HepG2 (cell line): ENCODE results near the gene BRPF1. TPM values are rescaled to one million over a fixed set of nuclear protein-coding genes. Genes with fewer than 3 reads are reported as not detected.
A peak's percentile ranks its signal among the peaks of the same experiment; 100 is the strongest.

ENCODE experiments used
- ATF7-NPFF ChIP-seq: sonication (generic); formaldehyde crosslinking; IDR thresholded peaks from 2 replicates; pipeline ENCODE4 v1.8.1; 2023; ENCODE audit warnings: mild to moderate bottlenecking, low read depth, missing genetic modification reagents, moderate library complexity
- CREB1 ChIP-seq, 2 experiments: fragments of 450-650 bp in 1 of 2; IDR thresholded peaks; 2 replicates each; pipeline ENCODE4 v1.6.1; 2016 to 2017; ENCODE audit warnings: control low read depth in 1 of 2, mild to moderate bottlenecking in 1 of 2, missing compliant biosample characterization in 1 of 2, missing genetic modification characterization in 1 of 2
- E2F5 ChIP-seq: sonication (generic); formaldehyde crosslinking; conservative IDR thresholded peaks from 2 replicates; pipeline ENCODE4 v1.4.0; 2020; ENCODE audit warnings: missing genetic modification reagents
- EHMT2 ChIP-seq: fragments of 200-600 bp; sonication (generic); IDR thresholded peaks from 2 replicates; pipeline ENCODE4 v1.7.0; 2017; ENCODE audit warnings: antibody characterized with exemption, low read depth, low read length, borderline replicate concordance
- GMEB2 ChIP-seq: IDR thresholded peaks from 2 replicates; pipeline ENCODE4 v1.6.1; 2016; ENCODE audit warnings: missing biosample characterization, missing genetic modification reagents, low read depth
- KAT7 ChIP-seq: IDR thresholded peaks from 2 replicates; pipeline ENCODE4 v1.6.1; 2018; ENCODE audit warnings: borderline replicate concordance, missing compliant biosample characterization
- PHB2 ChIP-seq: fragments of 450-650 bp; IDR thresholded peaks from 2 replicates; pipeline ENCODE4 v1.6.1; 2018; ENCODE audit not compliant: partially characterized antibody
- RBAK ChIP-seq: sonication (generic); formaldehyde crosslinking; IDR thresholded peaks from 2 replicates; pipeline ENCODE4 v1.5.1; 2020; ENCODE audit warnings: mild to moderate bottlenecking, missing genetic modification reagents
- SP2 ChIP-seq: sonication (generic); formaldehyde crosslinking; IDR thresholded peaks from 2 replicates; pipeline ENCODE4 v1.5.1; 2020; ENCODE audit warnings: mild to moderate bottlenecking, missing genetic modification reagents
- SRY ChIP-seq: sonication (generic); formaldehyde crosslinking; IDR thresholded peaks from 2 replicates; pipeline ENCODE4 v1.8.0; 2022; ENCODE audit warnings: mild to moderate bottlenecking, missing genetic modification reagents
- TARDBP ChIP-seq: sonication (generic); formaldehyde crosslinking; IDR thresholded peaks from 2 replicates; pipeline ENCODE4 v1.8.0; 2022; ENCODE audit warnings: mild to moderate bottlenecking, missing genetic modification reagents
- WIZ ChIP-seq: sonication (generic); formaldehyde crosslinking; IDR thresholded peaks from 2 replicates; pipeline ENCODE4 v1.5.1; 2020; ENCODE audit warnings: mild to moderate bottlenecking, missing genetic modification reagents
- ZBTB40 ChIP-seq, 2 experiments: fragments of 450-650 bp in 1 of 2; sonication (generic) in 1 of 2; formaldehyde crosslinking in 1 of 2; IDR thresholded peaks; 2 replicates each; pipeline versions ENCODE4 v1.6.1 to v1.8.0; 2016 to 2022; ENCODE audit warnings: antibody characterized with exemption in 1 of 2, mild to moderate bottlenecking in 1 of 2, missing genetic modification reagents in 1 of 2
- ZFYVE20 ChIP-seq: sonication (generic); formaldehyde crosslinking; IDR thresholded peaks from 2 replicates; pipeline ENCODE4 v1.8.0; 2023; ENCODE audit warnings: low read depth, mild to moderate bottlenecking, moderate library complexity, missing genetic modification reagents, borderline replicate concordance
- ZMAT3 ChIP-seq: sonication (generic); formaldehyde crosslinking; conservative IDR thresholded peaks from 2 replicates; pipeline ENCODE4 v1.7.0; 2021; ENCODE audit warnings: missing genetic modification reagents
- ZNF616 ChIP-seq: sonication (generic); formaldehyde crosslinking; IDR thresholded peaks from 2 replicates; pipeline ENCODE4 v1.5.0; 2020; ENCODE audit warnings: low read depth, mild to moderate bottlenecking, missing genetic modification reagents
- polyA plus RNA-seq, 8 experiments: library from polyadenylated mRNA; depleted of rRNA in 3 of 8; stranded (reverse) in 7 of 8; unstranded in 1 of 8; fragments of >200 nt; fragmentation: Illumina TruSeq in 4 of 8; extraction: Trizol in 4 of 8; gene quantifications; 2 replicates each; pipeline versions ENCODE4 v1.2.1 to v1.2.3, GENCODE V29; 2011 to 2016; ENCODE audit warnings: low read depth in 4 of 8, missing spikeins in 1 of 8, mixed read lengths in 1 of 8; ENCODE audit not compliant: insufficient read depth in 1 of 8
- total RNA-seq, 5 experiments: library from RNA; depleted of rRNA; stranded (reverse); fragments of >200 nt; fragmentation: Illumina TruSeq; extraction: Trizol; gene quantifications; 2 replicates each; pipeline ENCODE4 v1.2.3, GENCODE V29; 2016; ENCODE audit warnings: low read depth in 1 of 5

BRPF1 gene
- total and polyA plus RNA-seq, 2 of the 13 experiments (the other 11 are each of a cell fraction or from before 2014, with no cell fraction given) = 7.3 to 10.0 TPM

GRCh38 chr3:9731206-9732079, at the start of gene BRPF1 (continued):
- TF ChIP-seq GMEB2 (CRISPR knock-in tag) = peak; percentile 86
- TF ChIP-seq PHB2 = no peak
- peak; percentile 67; the same call in 1 of the 2 replicates for TF ChIP-seq ZNF616 (CRISPR knock-in tag)
- 0 out of 2 replicates have a peak, but pooled peaks have one; percentile 43 for TF ChIP-seq E2F5 (CRISPR knock-in tag)
- TF ChIP-seq ZFYVE20 = no peak
- TF ChIP-seq SRY = 0 out of 2 replicates have a peak, but pooled peaks have one; percentile 53
- no peak for TF ChIP-seq EHMT2
- TF ChIP-seq CREB1 (IDR thresholded peaks at IDR 0.05) = no peak; the same call in 1 of the 2 replicates
- TF ChIP-seq CREB1 (CRISPR knock-in tag; IDR thresholded peaks at IDR 0.05) = peak; percentile 34; the same call in 1 of the 2 replicates
- 0 out of 2 replicates have a peak, but pooled peaks have one; percentile 43 for TF ChIP-seq WIZ (CRISPR knock-in tag)
- TF ChIP-seq ZBTB40 (IDR thresholded peaks at IDR 0.05) = no peak
- peak; percentile 75; the same call in 1 of the 2 replicates for TF ChIP-seq ZBTB40 (CRISPR knock-in tag; IDR thresholded peaks at IDR 0.05)
- TF ChIP-seq SP2 (CRISPR knock-in tag) = peak; percentile 40
- no peak for TF ChIP-seq ZMAT3 (CRISPR knock-in tag)
- TF ChIP-seq ATF7-NPFF (CRISPR knock-in tag) = peak; percentile 57; the same call in 1 of the 2 replicates
- TF ChIP-seq TARDBP (CRISPR knock-in tag) = peak; percentile 67; the same call in 1 of the 2 replicates
- TF ChIP-seq KAT7 (CRISPR knock-in tag) = 0 out of 2 replicates have a peak, but pooled peaks have one; percentile 33
- no peak for TF ChIP-seq RBAK (CRISPR knock-in tag)
